ENCODE measurements around the gene CCDC38. TPM values are rescaled to one million over a fixed set of nuclear protein-coding genes. Genes with fewer than 3 reads are reported as not detected.

CCDC38 gene
- total and polyA plus RNA-seq, 10 of the 15 experiments (the other 5 are each of a cell fraction or from before 2014, with no cell fraction given) = 0.04 to 0.05 TPM; not detected in 8

DNA sequence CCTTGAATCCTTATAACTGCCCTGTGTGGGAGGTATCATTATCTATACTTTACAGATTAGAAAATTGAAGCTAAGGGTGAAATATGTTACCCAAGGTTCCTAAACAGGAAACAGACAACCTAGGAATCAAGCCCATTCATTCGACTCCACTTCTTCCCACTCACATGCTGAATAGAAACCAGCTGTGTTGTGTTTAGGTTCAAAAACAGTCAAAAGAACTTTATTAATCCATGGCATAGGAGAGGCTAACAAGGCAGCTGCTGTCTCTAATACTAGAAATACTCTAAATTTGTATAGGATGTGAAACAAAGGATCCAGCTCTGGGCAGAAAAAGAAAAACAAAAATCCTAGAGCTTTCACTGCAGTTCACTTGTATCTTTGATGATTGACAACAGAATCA lies 10.6 kb upstream of the CCDC38 start (continued):
- TF ChIP-seq, protein P1, sequence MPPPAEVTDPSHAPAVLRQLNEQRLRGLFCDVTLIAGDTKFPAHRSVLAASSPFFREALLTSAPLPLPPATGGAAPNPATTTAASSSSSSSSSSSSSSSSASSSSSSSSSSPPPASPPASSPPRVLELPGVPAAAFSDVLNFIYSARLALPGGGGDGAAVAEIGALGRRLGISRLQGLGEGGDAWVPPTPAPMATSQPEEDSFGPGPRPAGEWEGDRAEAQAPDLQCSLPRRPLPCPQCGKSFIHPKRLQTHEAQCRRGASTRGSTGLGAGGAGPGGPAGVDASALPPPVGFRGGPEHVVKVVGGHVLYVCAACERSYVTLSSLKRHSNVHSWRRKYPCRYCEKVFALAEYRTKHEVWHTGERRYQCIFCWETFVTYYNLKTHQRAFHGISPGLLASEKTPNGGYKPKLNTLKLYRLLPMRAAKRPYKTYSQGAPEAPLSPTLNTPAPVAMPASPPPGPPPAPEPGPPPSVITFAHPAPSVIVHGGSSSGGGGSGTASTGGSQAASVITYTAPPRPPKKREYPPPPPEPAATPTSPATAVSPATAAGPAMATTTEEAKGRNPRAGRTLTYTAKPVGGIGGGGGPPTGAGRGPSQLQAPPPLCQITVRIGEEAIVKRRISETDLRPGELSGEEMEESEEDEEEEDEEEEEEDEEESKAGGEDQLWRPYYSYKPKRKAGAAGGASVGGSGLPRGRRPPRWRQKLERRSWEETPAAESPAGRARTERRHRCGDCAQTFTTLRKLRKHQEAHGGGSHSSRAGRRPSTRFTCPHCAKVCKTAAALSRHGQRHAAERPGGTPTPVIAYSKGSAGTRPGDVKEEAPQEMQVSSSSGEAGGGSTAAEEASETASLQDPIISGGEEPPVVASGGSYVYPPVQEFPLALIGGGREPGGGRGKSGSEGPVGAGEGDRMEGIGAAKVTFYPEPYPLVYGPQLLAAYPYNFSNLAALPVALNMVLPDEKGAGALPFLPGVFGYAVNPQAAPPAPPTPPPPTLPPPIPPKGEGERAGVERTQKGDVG (CRISPR knock-in tag; IDR thresholded peaks at IDR 0.05) = no peak
- TF ChIP-seq ESRRA (IDR thresholded peaks at IDR 0.05; ENCODE audit: low read length) = no peak

DNA sequence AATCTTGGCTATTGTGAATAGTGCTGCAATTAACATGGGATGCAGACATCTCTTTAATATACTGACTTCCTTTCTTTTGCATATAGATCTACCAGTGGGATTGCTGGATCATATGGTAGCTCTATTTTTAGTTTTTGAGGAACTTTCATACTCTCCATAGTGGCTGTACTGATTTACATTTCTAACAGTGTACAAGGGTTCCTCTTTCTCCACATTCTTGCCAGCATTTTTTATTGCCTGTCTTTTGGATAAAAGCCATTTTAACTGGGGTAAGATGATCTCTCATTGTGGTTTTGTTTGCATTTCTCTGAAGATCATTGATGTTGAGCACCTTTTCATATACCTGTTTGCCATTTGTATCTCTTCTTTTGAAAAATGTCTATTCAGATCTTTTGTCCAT lies 9.1 kb upstream of the CCDC38 start:
- FAIRE-seq (no peak), ATAC-seq (no peak), DNase-seq (ENCODE audit: low read depth, low spot score) (no peak)
- Histone ChIP-seq H3K36me3 (ENCODE audit: control insufficient read depth in 2 of 2, insufficient read depth in 2 of 2, low read length in 1 of 2) (no peaks in the 10 kb centered on the region), H3K79me2 (ENCODE audit: control insufficient read depth, insufficient read depth, low read length) (no peaks in the 10 kb centered on the region), H3K4me3 (no peak overlapping the region), H3K9ac (ENCODE audit: control insufficient read depth, insufficient read depth, low read length) (no peak overlapping the region), H2AFZ (ENCODE audit: control insufficient read depth, low read depth, low read length) (no peak overlapping the region), H3K27me3 (replicated peaks in 1 of 2; ENCODE audit: control insufficient read depth in 2 of 2, insufficient read depth in 2 of 2, low read length in 1 of 2) (no peaks in the 10 kb centered on the region; a peak in 1 of 4 replicates), H3K4me1 (ENCODE audit: control insufficient read depth, insufficient read depth, low read length) (no peaks in the 10 kb centered on the region), H3K9me3 (replicated peaks; ENCODE audit: control insufficient read depth, insufficient read depth, low read length) (no peaks in the 10 kb centered on the region), H3K27ac (ENCODE audit: control insufficient read depth, insufficient read depth) (no peak overlapping the region), H4K20me1 (ENCODE audit: control insufficient read depth, insufficient read depth) (no peaks in the 10 kb centered on the region), H3K4me2 (ENCODE audit: control insufficient read depth, insufficient read depth) (no peak overlapping the region)
- in situ Hi-C loops (cut with MboI) (no loop called here), intact Hi-C loops (cut with micrococcal nuclease; ENCODE audit: unreplicated experiment) (no loop called here)
- TF ChIP-seq, protein P2, sequence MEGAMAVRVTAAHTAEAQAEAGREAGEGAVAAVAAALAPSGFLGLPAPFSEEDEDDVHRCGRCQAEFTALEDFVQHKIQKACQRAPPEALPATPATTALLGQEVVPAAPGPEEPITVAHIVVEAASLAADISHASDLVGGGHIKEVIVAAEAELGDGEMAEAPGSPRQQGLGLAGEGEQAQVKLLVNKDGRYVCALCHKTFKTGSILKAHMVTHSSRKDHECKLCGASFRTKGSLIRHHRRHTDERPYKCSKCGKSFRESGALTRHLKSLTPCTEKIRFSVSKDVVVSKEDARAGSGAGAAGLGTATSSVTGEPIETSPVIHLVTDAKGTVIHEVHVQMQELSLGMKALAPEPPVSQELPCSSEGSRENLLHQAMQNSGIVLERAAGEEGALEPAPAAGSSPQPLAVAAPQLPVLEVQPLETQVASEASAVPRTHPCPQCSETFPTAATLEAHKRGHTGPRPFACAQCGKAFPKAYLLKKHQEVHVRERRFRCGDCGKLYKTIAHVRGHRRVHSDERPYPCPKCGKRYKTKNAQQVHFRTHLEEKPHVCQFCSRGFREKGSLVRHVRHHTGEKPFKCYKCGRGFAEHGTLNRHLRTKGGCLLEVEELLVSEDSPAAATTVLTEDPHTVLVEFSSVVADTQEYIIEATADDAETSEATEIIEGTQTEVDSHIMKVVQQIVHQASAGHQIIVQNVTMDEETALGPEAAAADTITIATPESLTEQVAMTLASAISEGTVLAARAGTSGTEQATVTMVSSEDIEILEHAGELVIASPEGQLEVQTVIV (IDR thresholded peaks at IDR 0.05; ENCODE audit: borderline replicate concordance, partially characterized antibody) = no peak
- no peak for TF ChIP-seq RAD21 (IDR thresholded peaks at IDR 0.05; ENCODE audit: insufficient read depth, low read depth, low read length)
- TF ChIP-seq SP1 (IDR thresholded peaks at IDR 0.05; ENCODE audit: low read depth, low read length) = no peak
- TF ChIP-seq WRNIP1 (IDR thresholded peaks at IDR 0.05; ENCODE audit: borderline replicate concordance, low read depth, low read length) = no peak
- TF ChIP-seq SUZ12 (IDR thresholded peaks at IDR 0.05; ENCODE audit: unreplicated experiment) = no peak
- TF ChIP-seq, protein P3, sequence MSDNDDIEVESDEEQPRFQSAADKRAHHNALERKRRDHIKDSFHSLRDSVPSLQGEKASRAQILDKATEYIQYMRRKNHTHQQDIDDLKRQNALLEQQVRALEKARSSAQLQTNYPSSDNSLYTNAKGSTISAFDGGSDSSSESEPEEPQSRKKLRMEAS (IDR thresholded peaks at IDR 0.05; ENCODE audit: low read depth, low read length) = no peak
- TF ChIP-seq HDGF (IDR thresholded peaks at IDR 0.05) = no peak
- no peak for TF ChIP-seq STAT3 (IDR thresholded peaks at IDR 0.05; ENCODE audit: low read depth, low read length)
- TF ChIP-seq NR2F1 (conservative IDR thresholded peaks at IDR 0.05) = no peak
- TF ChIP-seq NFYA (IDR thresholded peaks at IDR 0.05; ENCODE audit: borderline replicate concordance, low read depth, low read length) = no peak
- TF ChIP-seq CREB1 (IDR thresholded peaks at IDR 0.05; ENCODE audit: low read depth) = no peak
- no TSS peak for BruUV-seq (replicated peaks)
- ChIA-PET POLR2A (no interaction called here), SMC1A (ENCODE audit: uncharacterized antibody, unreplicated experiment) (interaction anchor here (1.7 kb wide), 1 partner anchor 11 kb away, joined by 5 read pairs; no protein-coding TSS in a partner anchor), CTCF (interaction anchor here (4.4 kb wide), 1 partner anchor 8 kb away, joined by 26 read pairs; the partner anchor contains the start of genes AMDHD1 and CCDC38), RAD21 (ENCODE audit: unreplicated experiment) (interaction anchor here (0.9 kb wide), 1 partner anchor 47 kb away, joined by 4 read pairs; no protein-coding TSS in a partner anchor)

Data from GM12878 (cell line).